ENCODE data around the gene DPM2.

GRCh38 chr9:127945338-127945737 is 7.7 kb upstream of the DPM2 start:
- TF ChIP-seq CTCF (IDR thresholded peaks at IDR 0.05) (no peak), POLR2A (IDR thresholded peaks at IDR 0.05) (no peak)

Data from body of pancreas (tissue), 4 donors.